WTC11 (cell line): ENCODE measurements around the gene LGSN.

Experiments
- GABPB1 ChIP-seq: sonication (generic); formaldehyde crosslinking; IDR thresholded peaks from 2 replicates; pipeline ENCODE4 v1.8.1; 2023; ENCODE audit warnings: mild to moderate bottlenecking, missing genetic modification reagents
- NFYB ChIP-seq: sonication (generic); formaldehyde crosslinking; conservative IDR thresholded peaks from 2 replicates; pipeline ENCODE4 v1.8.0; 2022; ENCODE audit warnings: low read depth, missing genetic modification reagents
- TF ChIP-seq, protein P1 (sequence below): fragments of 200-600 bp; IDR thresholded peaks from 2 replicates; pipeline ENCODE4 v1.8.0; 2022; ENCODE audit warnings: antibody characterized with exemption
- TF ChIP-seq, protein P2 (sequence below): sonication (generic); formaldehyde crosslinking; IDR thresholded peaks from 2 replicates; pipeline ENCODE4 v1.8.1; 2023; ENCODE audit warnings: mild to moderate bottlenecking, missing genetic modification reagents
- TF ChIP-seq, protein P3 (sequence below): sonication (generic); formaldehyde crosslinking; IDR thresholded peaks from 2 replicates; pipeline ENCODE4 v1.8.1; 2022; ENCODE audit warnings: low read depth, missing genetic modification reagents, borderline replicate concordance
- TF ChIP-seq, protein P4 (sequence below): sonication (generic); formaldehyde crosslinking; IDR thresholded peaks from 2 replicates; pipeline ENCODE4 v1.8.1; 2022; ENCODE audit warnings: mild to moderate bottlenecking, moderate library complexity, missing genetic modification reagents

DNA sequence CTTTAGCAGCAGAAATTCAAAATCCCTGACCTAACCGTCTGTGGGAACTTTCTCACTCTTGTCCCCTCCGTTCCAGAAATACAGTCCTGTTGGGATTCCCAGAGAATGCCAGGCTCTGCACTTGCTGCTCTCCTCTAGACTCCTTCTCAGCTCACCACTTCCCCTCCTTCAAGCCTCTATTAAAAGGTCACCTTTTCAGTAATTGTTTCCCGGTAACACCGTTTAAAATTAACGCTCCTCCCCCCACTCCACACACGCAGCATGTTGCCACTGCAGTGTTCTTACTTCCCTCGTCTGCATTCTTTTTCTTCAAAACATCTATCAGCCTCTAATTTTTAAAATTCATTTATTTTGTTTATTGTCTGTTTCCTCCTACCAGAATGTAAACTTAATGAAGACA, 48.6 kb upstream of the LGSN start:
- TF ChIP-seq, protein P1, sequence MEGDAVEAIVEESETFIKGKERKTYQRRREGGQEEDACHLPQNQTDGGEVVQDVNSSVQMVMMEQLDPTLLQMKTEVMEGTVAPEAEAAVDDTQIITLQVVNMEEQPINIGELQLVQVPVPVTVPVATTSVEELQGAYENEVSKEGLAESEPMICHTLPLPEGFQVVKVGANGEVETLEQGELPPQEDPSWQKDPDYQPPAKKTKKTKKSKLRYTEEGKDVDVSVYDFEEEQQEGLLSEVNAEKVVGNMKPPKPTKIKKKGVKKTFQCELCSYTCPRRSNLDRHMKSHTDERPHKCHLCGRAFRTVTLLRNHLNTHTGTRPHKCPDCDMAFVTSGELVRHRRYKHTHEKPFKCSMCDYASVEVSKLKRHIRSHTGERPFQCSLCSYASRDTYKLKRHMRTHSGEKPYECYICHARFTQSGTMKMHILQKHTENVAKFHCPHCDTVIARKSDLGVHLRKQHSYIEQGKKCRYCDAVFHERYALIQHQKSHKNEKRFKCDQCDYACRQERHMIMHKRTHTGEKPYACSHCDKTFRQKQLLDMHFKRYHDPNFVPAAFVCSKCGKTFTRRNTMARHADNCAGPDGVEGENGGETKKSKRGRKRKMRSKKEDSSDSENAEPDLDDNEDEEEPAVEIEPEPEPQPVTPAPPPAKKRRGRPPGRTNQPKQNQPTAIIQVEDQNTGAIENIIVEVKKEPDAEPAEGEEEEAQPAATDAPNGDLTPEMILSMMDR, result no peak
- TF ChIP-seq GABPB1 (CRISPR knock-in tag) (no peak), NFYB (no peak)
- TF ChIP-seq, protein P2, sequence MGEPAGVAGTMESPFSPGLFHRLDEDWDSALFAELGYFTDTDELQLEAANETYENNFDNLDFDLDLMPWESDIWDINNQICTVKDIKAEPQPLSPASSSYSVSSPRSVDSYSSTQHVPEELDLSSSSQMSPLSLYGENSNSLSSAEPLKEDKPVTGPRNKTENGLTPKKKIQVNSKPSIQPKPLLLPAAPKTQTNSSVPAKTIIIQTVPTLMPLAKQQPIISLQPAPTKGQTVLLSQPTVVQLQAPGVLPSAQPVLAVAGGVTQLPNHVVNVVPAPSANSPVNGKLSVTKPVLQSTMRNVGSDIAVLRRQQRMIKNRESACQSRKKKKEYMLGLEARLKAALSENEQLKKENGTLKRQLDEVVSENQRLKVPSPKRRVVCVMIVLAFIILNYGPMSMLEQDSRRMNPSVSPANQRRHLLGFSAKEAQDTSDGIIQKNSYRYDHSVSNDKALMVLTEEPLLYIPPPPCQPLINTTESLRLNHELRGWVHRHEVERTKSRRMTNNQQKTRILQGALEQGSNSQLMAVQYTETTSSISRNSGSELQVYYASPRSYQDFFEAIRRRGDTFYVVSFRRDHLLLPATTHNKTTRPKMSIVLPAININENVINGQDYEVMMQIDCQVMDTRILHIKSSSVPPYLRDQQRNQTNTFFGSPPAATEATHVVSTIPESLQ (CRISPR knock-in tag), result no peak
- TF ChIP-seq, protein P3, sequence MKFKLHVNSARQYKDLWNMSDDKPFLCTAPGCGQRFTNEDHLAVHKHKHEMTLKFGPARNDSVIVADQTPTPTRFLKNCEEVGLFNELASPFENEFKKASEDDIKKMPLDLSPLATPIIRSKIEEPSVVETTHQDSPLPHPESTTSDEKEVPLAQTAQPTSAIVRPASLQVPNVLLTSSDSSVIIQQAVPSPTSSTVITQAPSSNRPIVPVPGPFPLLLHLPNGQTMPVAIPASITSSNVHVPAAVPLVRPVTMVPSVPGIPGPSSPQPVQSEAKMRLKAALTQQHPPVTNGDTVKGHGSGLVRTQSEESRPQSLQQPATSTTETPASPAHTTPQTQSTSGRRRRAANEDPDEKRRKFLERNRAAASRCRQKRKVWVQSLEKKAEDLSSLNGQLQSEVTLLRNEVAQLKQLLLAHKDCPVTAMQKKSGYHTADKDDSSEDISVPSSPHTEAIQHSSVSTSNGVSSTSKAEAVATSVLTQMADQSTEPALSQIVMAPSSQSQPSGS (CRISPR knock-in tag), result no peak
- TF ChIP-seq, protein P4, sequence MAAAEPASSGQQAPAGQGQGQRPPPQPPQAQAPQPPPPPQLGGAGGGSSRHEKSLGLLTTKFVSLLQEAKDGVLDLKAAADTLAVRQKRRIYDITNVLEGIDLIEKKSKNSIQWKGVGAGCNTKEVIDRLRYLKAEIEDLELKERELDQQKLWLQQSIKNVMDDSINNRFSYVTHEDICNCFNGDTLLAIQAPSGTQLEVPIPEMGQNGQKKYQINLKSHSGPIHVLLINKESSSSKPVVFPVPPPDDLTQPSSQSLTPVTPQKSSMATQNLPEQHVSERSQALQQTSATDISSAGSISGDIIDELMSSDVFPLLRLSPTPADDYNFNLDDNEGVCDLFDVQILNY, result no peak
